LHCN-M2 (cell line): ENCODE data around the gene NANOS2. TPM values are rescaled to one million over a fixed set of nuclear protein-coding genes. Genes with fewer than 3 reads are reported as not detected.

Experiments used
- DNase-seq: peaks from one replicate; pipeline ENCODE4 v3.0.0-alpha.2; 2012; ENCODE audit warnings: low read depth
- total RNA-seq: library from RNA; depleted of rRNA; stranded (reverse); fragments of >200 nt; gene quantifications from 2 replicates; pipeline ENCODE4 v1.2.3, GENCODE V29; 2014

NANOS2 gene
- total RNA-seq, 1 experiment from 2014 or later = not detected

DNA sequence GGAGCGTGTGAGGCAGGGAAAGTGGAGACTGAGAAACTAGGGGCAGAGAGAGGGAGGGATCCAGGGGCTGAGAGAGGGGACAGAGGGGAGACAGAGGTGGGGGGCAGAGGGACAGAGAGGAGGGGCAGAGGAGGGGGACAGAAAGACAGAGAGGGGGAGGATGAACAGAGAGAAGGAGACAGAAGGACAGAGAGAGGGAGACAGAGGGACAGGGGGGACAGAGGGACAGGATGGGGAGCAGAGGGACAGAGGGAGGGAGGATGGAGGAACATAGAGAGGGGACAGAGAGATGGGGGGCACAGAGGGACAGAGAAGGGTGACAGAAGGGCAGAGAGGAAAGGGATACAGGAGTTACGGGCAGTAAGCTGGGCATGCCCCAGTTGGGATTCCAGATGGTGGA, 14.7 kb upstream of the NANOS2 start:
- DNase-seq = no peak

GRCh38 chr19:45927565-45928261, 13.1 kb upstream of the NANOS2 start:
- peak; percentile 84 for DNase-seq

DNA sequence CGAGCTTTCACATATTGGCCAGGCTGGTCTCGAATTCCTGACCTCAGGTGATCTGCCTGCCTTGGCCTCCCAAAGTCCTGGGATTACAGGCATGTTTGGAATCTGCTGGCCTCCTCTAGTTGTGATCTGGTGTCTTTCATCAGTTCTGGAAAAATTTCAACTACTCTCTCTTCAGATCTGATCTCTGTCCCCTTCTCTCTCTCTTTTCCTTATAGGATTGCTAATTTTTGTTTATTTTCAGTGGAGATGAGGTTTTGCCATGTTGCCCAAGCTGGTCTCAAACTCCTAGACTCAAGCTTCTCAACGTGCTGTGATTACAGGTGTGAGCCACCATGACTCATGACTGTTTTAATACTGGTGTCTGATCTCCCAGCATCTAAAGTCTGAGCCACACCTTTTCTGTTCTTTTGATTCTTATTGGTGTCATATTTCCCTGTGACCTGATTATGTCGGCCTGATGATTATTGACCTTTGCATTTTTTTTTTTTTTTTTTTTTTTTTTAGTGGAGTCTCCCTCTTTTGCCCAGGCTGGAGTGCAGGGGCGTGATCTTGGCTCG, 10.4 kb upstream of the NANOS2 start:
- DNase-seq = no peak

DNA sequence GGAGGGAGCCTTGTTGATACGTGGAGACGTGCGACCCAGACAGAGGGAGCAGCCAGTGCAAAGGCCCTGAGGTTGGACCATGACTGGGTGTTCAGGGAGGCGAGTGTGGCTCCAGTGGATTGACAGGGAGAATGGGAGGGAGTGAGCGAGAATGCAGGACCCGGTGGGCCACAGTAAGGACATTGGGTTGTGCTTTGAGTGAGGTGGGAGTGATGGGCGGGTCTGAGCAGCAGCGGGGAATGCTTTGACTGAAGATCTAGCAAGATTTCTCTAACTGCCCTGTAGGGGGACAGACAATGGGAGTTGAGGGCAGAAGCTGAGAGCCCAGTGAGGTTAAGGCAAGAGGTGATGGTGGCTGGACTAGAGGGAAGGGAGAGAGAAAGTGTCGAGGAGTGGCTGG, 7.7 kb upstream of the NANOS2 start:
- DNase-seq = no peak

GRCh38 chr19:45920458-45920857, 5.9 kb upstream of the NANOS2 start:
- DNase-seq = no peak

- no peak for DNase-seq
Measured at GRCh38 chr19:45919678-45920077, 5.1 kb upstream of the NANOS2 start.

GRCh38 chr19:45918721-45919120, 4.1 kb upstream of the NANOS2 start:
- no peak for DNase-seq

GRCh38 chr19:45917421-45918091, 3.0 kb upstream of the NANOS2 start:
- DNase-seq = no peak

- no peak for DNase-seq
Measured at GRCh38 chr19:45911291-45911690, 3.3 kb downstream of the NANOS2 start.

DNA sequence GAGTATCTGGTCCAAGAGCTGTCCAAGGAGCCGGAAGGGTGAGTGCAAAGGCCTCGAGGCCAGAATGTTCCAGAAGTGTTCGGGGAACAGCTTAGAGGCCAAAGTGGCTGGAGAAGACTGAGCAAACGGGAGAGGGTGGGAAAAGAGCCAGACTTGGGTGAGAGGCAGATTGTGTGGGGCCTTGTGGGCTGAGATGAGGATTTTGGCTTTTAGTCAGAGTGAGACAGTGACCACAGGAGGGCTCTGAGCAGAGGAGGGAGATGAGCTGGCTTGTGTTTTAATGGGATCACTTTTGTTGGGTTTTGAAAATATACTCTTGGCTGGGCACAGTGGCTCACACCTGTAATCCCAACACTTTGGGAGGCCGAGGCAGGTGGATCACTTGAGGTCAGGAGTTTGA, 5.6 kb downstream of the NANOS2 start:
- peak; percentile 43 for DNase-seq

- DNase-seq = peak; percentile 35
Measured at GRCh38 chr19:45906221-45906620, 8.4 kb downstream of the NANOS2 start.

- DNase-seq = no peak
Measured at GRCh38 chr19:45905011-45905410, 9.6 kb downstream of the NANOS2 start.

DNA sequence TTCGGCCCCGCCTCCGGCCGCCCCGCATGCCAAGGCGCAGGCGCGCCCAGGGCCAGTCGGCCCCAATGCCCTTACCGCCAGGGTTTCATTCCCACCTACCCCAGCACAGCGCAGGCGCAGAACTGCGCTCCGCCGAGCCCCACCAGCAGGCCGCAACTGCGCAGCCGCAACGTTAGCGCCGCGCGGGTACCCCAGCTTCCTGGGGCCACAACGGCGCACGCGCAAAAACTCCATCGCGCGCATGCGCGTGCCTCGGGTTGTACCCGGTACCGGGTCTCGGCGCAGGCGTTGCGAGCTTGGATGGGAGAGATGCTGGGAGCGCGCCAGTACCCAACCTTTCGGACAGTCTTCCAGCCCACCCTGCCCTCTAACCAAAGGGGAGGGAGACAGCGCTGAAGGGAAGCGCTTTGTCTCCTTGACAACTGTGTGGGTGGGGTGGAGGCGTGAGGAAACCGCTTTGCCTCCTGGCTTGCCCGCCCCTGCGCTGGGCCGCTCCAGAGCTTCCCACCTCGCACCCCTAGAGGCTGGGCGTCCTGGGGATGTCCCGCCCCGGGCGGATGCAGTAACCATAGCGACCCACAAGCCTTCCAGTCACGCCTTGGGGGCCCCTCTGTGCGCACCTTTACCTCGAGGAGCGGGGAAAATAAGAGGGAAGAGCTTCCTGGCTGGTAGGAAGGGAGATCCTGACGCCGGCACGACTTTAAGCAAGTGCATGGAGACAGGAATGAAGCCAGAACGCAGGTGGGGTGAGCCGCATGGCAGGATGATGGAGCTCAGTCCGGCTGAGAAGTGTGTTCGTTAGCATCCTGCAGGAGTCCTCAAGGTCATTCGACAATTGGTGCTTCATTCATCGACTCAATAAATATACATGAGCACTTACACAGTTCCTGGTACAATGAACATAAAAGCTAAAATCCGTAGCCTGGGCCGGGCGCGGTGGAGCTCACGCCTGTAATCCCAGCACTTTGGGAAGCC, 11.6 kb downstream of the NANOS2 start:
- DNase-seq = peak; percentile 95

- no peak for DNase-seq
Measured at GRCh38 chr19:45901912-45902650, 12.5 kb downstream of the NANOS2 start, which contains the start of gene MYPOP. MYPOP (minus strand) TSS chr19:45902613; CDS start chr19:45901773, 840 bp downstream.

DNA sequence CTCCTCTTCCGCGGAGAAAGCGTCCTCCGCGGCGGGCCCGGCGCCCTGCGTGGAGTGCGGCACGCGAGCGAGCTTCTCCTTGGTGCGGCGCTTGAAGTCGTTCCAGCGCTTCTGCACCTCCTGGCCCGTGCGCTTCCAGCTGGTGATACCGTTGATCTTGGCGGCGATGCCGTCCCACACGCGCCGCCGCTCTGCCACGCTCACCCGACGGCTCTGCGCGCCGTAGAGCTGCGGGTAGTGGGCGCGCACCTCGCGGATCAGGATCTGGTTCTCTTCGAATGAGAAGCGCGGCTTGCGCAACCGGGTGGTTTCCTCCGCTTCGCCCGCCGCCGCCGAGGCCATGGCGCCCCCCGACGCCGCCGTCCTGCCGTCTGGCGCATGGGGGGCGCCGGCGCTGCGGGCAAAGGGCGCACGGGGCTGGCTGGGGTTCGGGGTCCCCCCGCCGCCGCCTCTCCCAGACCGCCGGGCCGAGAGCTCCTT, 13.1 kb downstream of the NANOS2 start:
- DNase-seq = no peak

DNA sequence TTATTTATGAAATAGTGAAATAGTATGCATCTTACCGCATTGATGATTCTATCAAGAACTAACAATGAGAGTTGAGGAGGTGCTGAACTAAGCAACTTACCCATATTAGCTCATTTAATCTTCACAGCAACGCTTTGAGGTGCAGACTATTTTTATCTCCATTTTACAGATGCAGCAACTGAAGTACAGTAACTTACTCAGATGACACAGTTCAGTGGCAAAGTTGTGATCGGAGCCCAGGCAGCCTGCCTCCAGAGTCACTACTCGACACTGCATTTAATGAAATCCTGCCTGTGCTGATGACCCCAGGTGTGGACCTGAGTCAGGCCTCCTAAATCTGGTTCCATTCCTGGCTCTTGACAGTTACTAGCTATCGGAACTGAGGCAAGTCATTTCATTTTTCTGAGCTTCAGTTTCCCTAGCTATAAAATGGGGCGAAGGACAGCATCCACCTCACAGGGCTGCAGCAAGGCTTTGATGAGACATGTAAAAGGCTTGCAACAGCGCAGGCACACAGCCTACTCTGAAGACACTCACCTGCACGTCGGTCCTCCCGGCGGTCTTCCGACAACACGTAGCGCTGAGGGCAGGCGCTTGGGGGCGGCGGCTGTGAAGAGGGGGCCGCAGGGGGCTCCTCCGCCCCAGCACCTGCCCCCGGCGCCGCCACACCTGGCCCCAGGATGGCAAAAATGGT, 13.7 kb downstream of the NANOS2 start:
- DNase-seq = no peak

- no peak for DNase-seq
Measured at GRCh38 chr19:45899919-45900589, 14.5 kb downstream of the NANOS2 start.

GRCh38 chr19:45899253-45899652, 15.3 kb downstream of the NANOS2 start:
- no peak for DNase-seq

DNA sequence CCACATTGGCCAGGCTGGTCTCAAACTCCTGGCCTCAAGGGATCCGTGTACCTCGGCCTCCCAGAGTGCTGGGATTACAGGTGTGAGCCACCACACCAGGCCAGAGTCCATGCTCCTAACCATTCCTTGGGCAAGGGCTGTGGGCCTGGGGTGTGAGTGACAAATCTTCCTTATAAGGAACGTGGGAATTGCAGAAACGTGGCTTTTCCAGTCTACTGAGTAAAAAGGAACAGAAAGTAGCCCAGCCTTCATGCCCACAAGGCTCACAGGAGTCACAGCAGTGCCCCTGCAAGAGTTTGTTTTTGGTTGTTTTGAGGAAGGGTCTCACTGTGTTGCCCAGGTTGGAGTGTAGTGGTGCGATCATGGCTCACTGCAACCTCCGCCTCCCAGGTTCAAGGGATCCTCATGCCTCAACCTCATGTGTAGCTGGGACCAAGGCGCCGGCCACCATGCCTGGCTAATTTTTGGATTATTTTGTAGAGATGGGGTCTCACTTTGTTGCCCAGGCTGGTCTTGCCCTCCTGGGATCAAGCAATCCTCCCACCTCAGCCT, 17.2 kb downstream of the NANOS2 start:
- DNase-seq = no peak
